Motor neuron (in vitro differentiated cells): Measurements from ENCODE around the gene GADD45G. TPM values are rescaled to one million over a fixed set of nuclear protein-coding genes. Genes with fewer than 3 reads are reported as not detected.

ENCODE experiments used
- ATAC-seq, 8 experiments: fragments of 200-7000 bp; cut with Tn5 transposase; replicated peaks in 6 of 8; 2 replicates each; pipeline ENCODE4 v1.8.0; 2021; ENCODE audit warnings: mild to moderate bottlenecking in 8 of 8, moderate library complexity in 8 of 8
- H3K27ac ChIP-seq, 2 donors: fragments of 250-450 bp; sonication (Bioruptor Pico); 2 replicates each; pipeline ENCODE4 v1.9.0; 2021; ENCODE audit warnings: antibody characterized with exemption in 2 of 2, mild to moderate bottlenecking in 2 of 2, moderate library complexity in 1 of 2
- H3K4me1 ChIP-seq, 2 donors: fragments of 250-450 bp; sonication (Bioruptor Pico); replicated peaks in 1 of 2; 2 replicates each; pipeline ENCODE4 v1.6.1; 2021; ENCODE audit warnings: antibody characterized with exemption in 2 of 2, mild to moderate bottlenecking in 2 of 2, moderate library complexity in 1 of 2
- H3K4me3 ChIP-seq, 5 donors: fragments of 250-450 bp; sonication (Bioruptor Pico); 2 replicates each; pipeline ENCODE4 v1.9.0; 2021; ENCODE audit warnings: antibody characterized with exemption in 5 of 5, mild to moderate bottlenecking in 5 of 5, moderate library complexity in 4 of 5
- WGBS, 10 experiments: fragments of 450-650 bp; shearing (Covaris generic); methylation state at CpG; one replicate each; pipeline ENCODE4 v1.0.0; 2022; 5-methylcytosine and 5-hydroxymethylcytosine counted together
- in situ Hi-C, 9 experiments: fragments of 400-800 bp; cut with MboI; loops; one replicate each; pipeline ENCODE4 v1.15.0; 2021; ENCODE audit warnings: low sequenced_read_pairs in 9 of 9, low pct_unique_long_range_greater_than_20kb in 2 of 9; ENCODE audit not compliant: unreplicated experiment in 9 of 9
- total RNA-seq, 8 experiments: library from RNA; unstranded; fragments of 300-600 nt; gene quantifications; 2 replicates each; pipeline versions ENCODE4 v1.2.3 to v1.2.4, GENCODE V29; 2022

GADD45G gene
- total RNA-seq, 8 experiments from 2014 or later = 0.67 to 68.1 (median 24.3) TPM

- peak; percentile 2 to 24 (median 13) for ATAC-seq
- peak overlapping the region; percentile 59 to 91 (median 78) for H3K4me3 ChIP-seq
- H3K4me1 ChIP-seq = peaks cover 12 to 18% of the 10 kb centered on the region in 2 donors
- H3K27ac ChIP-seq = peak overlapping the region; percentile 68 to 80
- 0 to 1% methylated on average over 1 to 15 of the region's 57 CpGs; no CpG with 5 or more reads in 8 of the 10 experiments for WGBS, 10 experiments
- in situ Hi-C loops = loop anchor here in 6 of 9 experiments (10.0 to 25.0 kb wide), 4 partner anchors 132 to 1282 kb away; no protein-coding TSS in a partner anchor
Measured at GRCh38 chr9:89605465-89606048, 745 bp downstream of the GADD45G start.

GRCh38 chr9:89606049-89606623 lies 1.3 kb downstream of the GADD45G start:
- ATAC-seq = peak in 7 of 8 experiments; percentile 8 to 50 (median 40)
- Histone ChIP-seq H3K4me1 (peaks cover 12 to 19% of the 10 kb centered on the region in 2 donors), H3K27ac (peak overlapping the region; percentile 68 to 80), H3K4me3 (peak overlapping the region; percentile 59 to 91 (median 78))
- WGBS, 10 experiments = 0 to 73% (median 6%) methylated on average over 1 to 9 of the region's 40 CpGs; no CpG with 5 or more reads in 4 of the 10 experiments
- in situ Hi-C loops = loop anchor here in 6 of 9 experiments (10.0 to 25.0 kb wide), 4 partner anchors 131 to 1281 kb away; no protein-coding TSS in a partner anchor

- Histone ChIP-seq H3K27ac (peak overlapping the region; percentile 68 to 80), H3K4me1 (peaks cover 12 to 24% of the 10 kb centered on the region in 2 donors), H3K4me3 (peak overlapping the region; percentile 59 to 91 (median 78))
- WGBS, 10 experiments = 0 to 86% (median 33%) methylated on average over 2 to 5 of the region's 7 CpGs; no CpG with 5 or more reads in 2 of the 10 experiments
- peak in 5 of 8 experiments; percentile 0 to 8 (median 6) for ATAC-seq
- in situ Hi-C loops = loop anchor here in 6 of 9 experiments (10.0 to 25.0 kb wide), 4 partner anchors 131 to 1281 kb away; no protein-coding TSS in a partner anchor
Measured at GRCh38 chr9:89606624-89607311, 2.0 kb downstream of the GADD45G start.

GRCh38 chr9:89608641-89609335 lies 4.0 kb downstream of the GADD45G start:
- Histone ChIP-seq H3K4me3 (no peak overlapping the region), H3K27ac (no peak overlapping the region), H3K4me1 (peaks cover 12 to 24% of the 10 kb centered on the region in 2 donors)
- in situ Hi-C loops = loop anchor here in 6 of 9 experiments (10.0 to 25.0 kb wide), 4 partner anchors 129 to 1279 kb away; no protein-coding TSS in a partner anchor
- WGBS, 10 experiments = 44 to 97% (median 75%) methylated on average over 1 to 3 of the region's 3 CpGs
- ATAC-seq = no peak

- 43 to 90% (median 72%) methylated on average over 2 to 8 of the region's 8 CpGs; no CpG with 5 or more reads in 2 of the 10 experiments for WGBS, 10 experiments
- Histone ChIP-seq H3K4me1 (peaks cover 12 to 24% of the 10 kb centered on the region in 2 donors), H3K27ac (no peak overlapping the region), H3K4me3 (no peak overlapping the region)
- in situ Hi-C loops = loop anchor here in 6 of 9 experiments (10.0 to 25.0 kb wide), 4 partner anchors 128 to 1278 kb away; no protein-coding TSS in a partner anchor
- no peak for ATAC-seq
Measured at GRCh38 chr9:89609426-89610006, 4.7 kb downstream of the GADD45G start.

GRCh38 chr9:89610391-89610925 lies 5.6 kb downstream of the GADD45G start:
- in situ Hi-C loops = loop anchor here in 1 of 9 experiments (25.0 kb wide), 2 partner anchors 127 to 1277 kb away; no protein-coding TSS in a partner anchor
- Histone ChIP-seq H3K27ac (no peak overlapping the region), H3K4me1 (peaks cover 12 to 24% of the 10 kb centered on the region in 2 donors), H3K4me3 (no peak overlapping the region)
- no peak for ATAC-seq
- WGBS, 10 experiments = 0 to 82% (median 60%) methylated on average over 1 to 7 of the region's 7 CpGs; no CpG with 5 or more reads in 3 of the 10 experiments

GRCh38 chr9:89611425-89611824 lies 6.6 kb downstream of the GADD45G start:
- peaks cover 12 to 23% of the 10 kb centered on the region in 2 donors for H3K4me1 ChIP-seq
- H3K27ac ChIP-seq = peak overlapping the region in 1 of 2 donors; percentile 48
- peak in 1 of 8 experiments; percentile 7 for ATAC-seq
- 33 to 81% (median 62%) methylated on average over 1 to 4 of the region's 5 CpGs; no CpG with 5 or more reads in 5 of the 10 experiments for WGBS, 10 experiments
- H3K4me3 ChIP-seq = no peak overlapping the region
- in situ Hi-C loops = loop anchor here in 1 of 9 experiments (25.0 kb wide), 2 partner anchors 126 to 1276 kb away; no protein-coding TSS in a partner anchor

- in situ Hi-C loops = loop anchor here in 1 of 9 experiments (25.0 kb wide), 2 partner anchors 125 to 1275 kb away; no protein-coding TSS in a partner anchor
- peaks cover 2 to 10% of the 10 kb centered on the region in 2 donors for H3K4me1 ChIP-seq
- H3K4me3 ChIP-seq = no peak overlapping the region
- H3K27ac ChIP-seq = no peak overlapping the region
- 54 to 100% (median 78%) methylated on average over 3 to 14 of the region's 17 CpGs; no CpG with 5 or more reads in 1 of the 10 experiments for WGBS, 10 experiments
- ATAC-seq = no peak
Measured at GRCh38 chr9:89612566-89613278, 7.9 kb downstream of the GADD45G start.

GRCh38 chr9:89613912-89614892 lies 9.4 kb downstream of the GADD45G start:
- WGBS, 10 experiments = 39 to 90% (median 77%) methylated on average over 4 to 9 of the region's 10 CpGs
- Histone ChIP-seq H3K4me3 (no peak overlapping the region), H3K27ac (no peak overlapping the region), H3K4me1 (peaks cover 0 to 11% of the 10 kb centered on the region in 2 donors)
- in situ Hi-C loops = loop anchor here in 1 of 9 experiments (25.0 kb wide), 2 partner anchors 123 to 1273 kb away; no protein-coding TSS in a partner anchor
- ATAC-seq = no peak

- Histone ChIP-seq H3K4me3 (no peak overlapping the region), H3K27ac (no peak overlapping the region), H3K4me1 (peaks cover 0 to 14% of the 10 kb centered on the region in 2 donors)
- in situ Hi-C loops = loop anchor here in 1 of 9 experiments (25.0 kb wide), 2 partner anchors 122 to 1272 kb away; no protein-coding TSS in a partner anchor
- ATAC-seq = no peak
- whole genome bisulfite sequencing, 10 experiments = 80 to 100% methylated on average over 1 of the region's 2 CpGs; no CpG with 5 or more reads in 8 of the 10 experiments
Measured at GRCh38 chr9:89615661-89616060, 10.8 kb downstream of the GADD45G start.
